NT2/D1 (cell line): ENCODE results near the gene EP300.

ENCODE experiments used
- SUZ12 ChIP-seq: IDR thresholded peaks from 2 replicates; pipeline ENCODE4 v1.6.1; 2011; ENCODE audit not compliant: insufficient read length, insufficient read depth; ENCODE audit errors: extremely low read depth
- YY1 ChIP-seq: IDR thresholded peaks from 2 replicates; pipeline ENCODE4 v1.6.1; 2011; ENCODE audit not compliant: insufficient read length, insufficient read depth
- ZNF274 ChIP-seq: IDR thresholded peaks from 2 replicates; pipeline ENCODE4 v1.6.1; 2011; ENCODE audit warnings: mild to moderate bottlenecking, low read depth, low read length

GRCh38 chr22:41047801-41048211 is 44.6 kb upstream of the EP300 start:
- no peak for TF ChIP-seq SUZ12
- TF ChIP-seq ZNF274: no peak
- no peak for TF ChIP-seq YY1
